NCI-H82 treated with DMSO at 0.1 percent for 48 hours (cell line): ENCODE measurements around the gene CCNG1.
"Not testable (repeated sequence)": the region's sequence is repeated elsewhere in the genome, so short reads cannot be mapped to it uniquely, and the experiment has no call there.

Experiments used
- DNase-seq: peaks from one replicate; lab custom pipeline; 2025; ENCODE audit not compliant: unreplicated experiment; lab: John Stamatoyannopoulos, UW

Gene CCNG1

DNA sequence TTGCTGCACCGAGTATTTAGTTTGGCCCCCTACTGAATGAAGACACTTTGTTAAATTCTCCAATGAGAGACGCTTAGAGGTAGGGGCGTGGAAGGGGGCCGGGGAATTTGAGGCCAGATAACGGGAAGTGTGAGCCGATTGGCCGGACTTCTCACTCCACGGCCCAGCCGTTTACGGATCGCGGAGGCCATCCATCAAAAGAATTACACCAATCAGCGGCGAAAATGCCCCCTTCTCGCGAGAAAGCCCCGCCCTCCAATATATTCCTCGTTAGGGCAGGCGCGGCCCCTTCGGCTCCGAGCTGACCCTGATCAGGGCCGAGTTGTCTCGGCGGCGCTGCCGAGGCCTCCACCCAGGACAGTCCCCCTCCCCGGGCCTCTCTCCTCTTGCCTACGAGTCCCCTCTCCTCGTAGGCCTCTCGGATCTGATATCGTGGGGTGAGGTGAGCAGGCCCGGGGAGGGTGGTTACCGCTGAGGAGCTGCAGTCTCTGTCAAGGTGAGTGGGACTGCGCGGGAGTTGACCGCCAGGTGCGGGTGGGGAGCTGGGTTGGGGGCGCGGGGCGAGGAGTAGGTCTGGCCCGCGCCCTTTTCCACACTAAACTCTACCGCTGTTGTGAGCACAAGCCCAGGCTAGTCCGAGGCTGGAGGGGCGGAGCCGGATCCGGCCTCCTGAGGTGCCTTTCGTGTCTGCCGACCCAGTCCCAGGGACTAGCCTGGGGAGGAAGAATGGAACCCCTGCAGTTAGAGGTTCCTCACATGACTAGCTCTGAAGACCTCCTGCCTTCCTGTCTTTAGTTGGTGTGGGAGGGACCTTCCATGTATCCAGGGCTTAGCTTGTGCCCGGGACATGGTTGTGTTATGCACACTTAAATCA is at the start of gene CCNG1:
Gene CCNG1, plus strand, starts transcription at position 287 of the 874 bp plus-strand sequence. CDS start 1,662 bp downstream, outside the sequence.
- peak; percentile 93 for DNase-seq

GRCh38 chr5:163395792-163396191 is 41.6 kb upstream of the CCNG1 start:
- DNase-seq: no peak

DNA sequence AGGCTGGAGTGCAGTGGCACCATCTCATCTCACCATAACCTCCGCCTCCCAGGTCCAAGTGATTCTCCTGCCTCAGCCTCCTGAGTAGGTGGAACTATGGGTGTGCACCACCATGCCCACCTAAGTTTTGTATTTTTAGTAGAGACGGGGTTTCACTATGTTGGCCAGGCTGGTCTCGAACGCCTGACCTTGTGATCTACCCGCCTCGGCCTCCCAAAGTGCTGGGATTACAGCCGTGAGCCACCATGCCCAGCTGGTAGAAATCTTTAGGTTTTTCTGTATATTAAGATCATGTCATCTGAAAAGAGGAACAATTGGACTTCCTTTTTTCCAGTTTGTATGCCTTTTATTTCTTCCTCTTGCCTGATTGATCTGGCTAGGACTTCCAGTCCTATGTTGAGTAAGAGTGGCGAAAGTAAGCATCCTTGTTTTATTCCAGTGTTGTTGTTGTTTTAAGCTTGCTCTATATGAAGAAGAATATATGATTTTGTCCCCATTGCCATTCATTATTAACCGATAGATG is 40.5 kb upstream of the CCNG1 start:
- not testable (repeated sequence) for DNase-seq

GRCh38 chr5:163397354-163397753 is 40.0 kb upstream of the CCNG1 start:
- DNase-seq: no peak

DNA sequence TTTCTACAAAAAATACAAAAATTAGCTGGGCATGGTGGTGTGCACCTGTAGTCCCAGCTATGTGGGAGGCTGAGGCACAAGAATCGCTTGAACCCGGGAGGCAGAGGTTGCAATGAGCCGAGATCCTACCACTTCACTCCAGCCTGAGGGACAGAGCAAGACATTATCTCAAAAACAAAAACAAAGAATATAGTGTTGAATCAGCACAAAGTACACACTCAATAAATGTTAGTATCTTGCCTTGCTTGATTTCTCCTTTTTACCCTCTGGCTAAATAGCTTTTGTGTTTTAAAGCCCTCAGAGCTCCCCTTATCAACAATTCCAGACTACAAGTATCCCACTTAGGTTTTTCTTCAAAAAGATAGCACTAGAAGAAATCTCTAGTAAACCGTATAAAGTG is 37.5 kb upstream of the CCNG1 start:
- DNase-seq: no peak

GRCh38 chr5:163401271-163401670 is 36.1 kb upstream of the CCNG1 start:
- DNase-seq: no peak

DNA sequence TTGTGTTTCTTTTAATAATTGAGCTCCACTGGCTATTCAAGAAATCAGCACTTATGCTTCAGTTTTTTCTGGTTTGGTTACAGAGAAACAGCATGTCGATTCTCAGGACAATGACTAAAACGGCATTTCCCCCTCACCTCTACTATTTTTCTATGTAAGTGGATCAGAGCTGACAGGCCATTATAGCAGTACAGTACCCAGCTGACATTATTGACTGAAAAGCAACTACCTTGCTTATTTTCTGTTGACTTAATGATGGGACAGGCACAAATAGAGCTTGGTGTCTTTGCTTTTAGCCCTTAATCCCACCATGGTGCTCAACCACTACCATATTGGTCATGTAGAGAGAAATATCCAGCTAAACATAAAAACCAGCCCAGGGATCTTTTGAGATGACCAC is 35.4 kb upstream of the CCNG1 start:
- DNase-seq: no peak

GRCh38 chr5:163404364-163405173 is 32.8 kb upstream of the CCNG1 start:
- DNase-seq: no peak

- no peak for DNase-seq
Observed at GRCh38 chr5:163407034-163407655, 30.2 kb upstream of the CCNG1 start.

DNA sequence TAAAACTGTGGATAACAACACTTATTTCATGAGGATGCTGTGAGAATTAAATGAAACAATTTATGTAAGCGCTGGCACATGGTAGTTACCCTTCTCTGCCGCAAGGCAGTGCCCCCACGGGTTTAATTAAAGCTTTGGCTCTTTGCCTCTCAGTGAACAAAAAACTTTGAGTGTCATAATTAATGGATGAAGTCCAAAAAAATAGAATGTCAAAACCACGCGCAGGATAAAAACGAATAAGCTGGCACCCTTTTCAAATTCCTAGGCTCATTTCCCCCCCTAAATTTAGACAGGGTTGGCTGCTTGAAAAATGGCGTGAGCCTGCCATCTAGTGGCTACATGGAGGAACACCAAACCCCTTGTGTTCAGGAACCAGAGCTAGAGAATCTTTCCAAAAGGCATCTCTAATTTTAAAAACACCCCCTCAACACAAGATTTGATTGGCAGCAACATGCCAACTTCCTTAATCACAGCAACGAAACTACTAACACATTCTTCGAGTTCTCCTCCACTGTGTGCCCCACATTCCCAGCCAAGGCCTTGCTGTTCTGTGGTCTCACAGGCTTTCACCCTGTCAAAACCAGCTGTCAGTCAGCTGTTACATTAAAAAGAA is 29.0 kb upstream of the CCNG1 start:
- no peak for DNase-seq

DNA sequence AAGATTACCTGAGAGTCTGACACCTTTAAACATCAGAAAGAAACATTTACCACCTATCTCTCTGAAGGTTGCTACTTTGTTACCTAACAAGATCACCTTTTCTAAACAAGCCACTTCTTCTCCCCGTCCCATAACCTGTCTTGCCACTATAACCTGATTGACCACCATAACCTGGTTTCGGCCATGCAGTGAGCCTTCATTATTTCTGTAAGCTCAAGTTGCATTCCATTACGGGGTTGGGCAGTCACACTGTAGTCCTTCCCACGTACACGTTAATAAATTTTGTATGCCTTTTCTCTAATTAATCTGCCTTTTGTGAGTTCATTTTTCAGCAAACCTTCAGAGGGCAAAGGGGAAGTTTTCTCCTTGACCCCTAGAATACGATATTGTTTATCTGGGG is 28.0 kb upstream of the CCNG1 start:
- DNase-seq: no peak

DNA sequence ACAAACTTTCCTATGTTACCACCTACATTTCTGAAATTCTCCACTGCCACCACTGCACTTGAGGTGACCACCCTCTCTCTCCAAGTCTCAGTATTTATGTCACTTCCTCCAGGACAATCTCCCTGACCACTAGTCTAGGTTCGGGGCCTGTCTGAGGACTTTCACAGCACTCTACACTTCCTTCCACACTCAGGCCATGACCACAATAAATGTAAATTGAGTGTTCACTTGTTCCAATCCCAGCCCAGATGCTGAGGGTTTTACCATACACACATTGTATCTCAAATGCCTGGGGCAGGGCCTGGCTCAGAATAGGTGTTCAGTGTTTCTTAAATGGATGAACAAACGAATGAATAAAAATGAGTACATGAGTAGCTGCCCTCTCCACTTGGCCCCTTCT is 26.9 kb upstream of the CCNG1 start:
- no peak for DNase-seq

- not testable (repeated sequence) for DNase-seq
Observed at GRCh38 chr5:163415673-163416072, 21.7 kb upstream of the CCNG1 start.

GRCh38 chr5:163424836-163425235 is 12.6 kb upstream of the CCNG1 start:
- no peak for DNase-seq

- DNase-seq: not testable (repeated sequence)
Observed at GRCh38 chr5:163426128-163426527, 11.3 kb upstream of the CCNG1 start.

GRCh38 chr5:163432544-163432943 is 4.9 kb upstream of the CCNG1 start:
- no peak for DNase-seq

DNA sequence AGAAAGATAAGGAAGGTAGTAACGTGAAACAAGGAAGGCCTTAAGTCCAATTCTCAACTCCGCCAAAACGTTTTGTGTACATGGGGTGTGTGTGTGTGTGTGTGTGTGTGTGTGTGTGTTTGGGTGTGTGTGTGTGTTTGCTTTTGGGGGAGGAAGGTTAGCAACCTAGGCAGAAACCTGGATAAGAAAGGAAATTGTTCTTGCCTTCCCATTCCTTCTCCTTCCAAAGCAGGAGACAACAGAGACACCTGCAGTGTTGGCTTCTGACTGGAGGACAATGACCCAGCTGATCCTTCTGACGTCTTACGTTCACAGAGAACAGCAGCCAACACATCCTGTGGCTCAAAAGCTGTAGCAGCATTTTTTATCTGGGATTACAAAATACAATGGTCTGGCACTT is 4.1 kb upstream of the CCNG1 start:
- DNase-seq: no peak

- no peak for DNase-seq
Observed at GRCh38 chr5:163434401-163434866, 3.0 kb upstream of the CCNG1 start.

DNA sequence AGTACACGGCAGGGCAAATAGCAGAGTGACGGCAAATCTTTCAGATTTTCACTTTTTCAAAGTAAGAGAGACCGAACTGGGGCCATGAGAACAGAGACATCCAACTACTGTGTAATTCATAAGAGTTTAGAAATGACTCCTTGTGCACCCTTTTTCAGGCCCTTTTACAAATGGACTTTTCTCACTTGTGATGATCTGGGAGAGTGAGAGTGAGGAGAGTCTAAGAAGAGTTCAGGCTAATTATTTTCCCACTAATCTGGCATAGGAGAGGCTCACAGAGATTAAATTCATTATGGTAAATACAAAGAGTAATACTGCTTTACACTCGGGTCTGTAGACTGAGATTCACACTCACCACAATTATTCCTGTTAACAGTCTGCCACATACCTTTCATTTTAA is 880 bp upstream of the CCNG1 start:
- DNase-seq: peak; percentile 50

DNA sequence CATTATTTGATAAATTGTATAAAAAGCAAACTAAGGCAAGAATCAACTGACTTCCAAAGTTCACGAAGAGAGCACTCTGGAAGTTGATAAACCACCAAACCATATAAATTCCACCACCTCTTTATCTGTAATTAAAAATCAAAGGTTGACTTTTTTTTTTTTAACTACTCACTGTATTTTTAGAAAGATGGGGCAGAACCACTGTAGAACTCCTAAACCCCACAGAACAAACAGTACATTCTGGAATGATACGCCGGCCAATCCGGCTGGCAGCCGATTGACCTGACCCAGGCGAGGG is 435 bp upstream of the CCNG1 start:
- no peak for DNase-seq

DNA sequence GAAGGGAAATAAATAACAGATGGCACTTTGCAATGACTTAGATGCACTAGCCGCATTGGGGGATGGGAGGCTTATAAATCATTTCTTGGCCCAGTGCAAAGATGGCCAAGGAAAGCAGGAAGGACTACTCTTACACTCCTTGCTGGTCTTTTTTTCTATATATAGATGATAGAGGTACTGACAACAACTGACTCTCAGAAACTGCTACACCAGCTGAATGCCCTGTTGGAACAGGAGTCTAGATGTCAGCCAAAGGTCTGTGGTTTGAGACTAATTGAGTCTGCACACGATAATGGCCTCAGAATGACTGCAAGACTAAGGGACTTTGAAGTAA is 1.7 kb downstream of the CCNG1 start:
- peak; percentile 35 for DNase-seq
